Measurements from ENCODE around the gene MKLN1. TPM values are rescaled to one million over a fixed set of nuclear protein-coding genes. Genes with fewer than 3 reads are reported as not detected.

The MKLN1 gene
- total RNA-seq, 1 donor from 2014 or later = 55.1 TPM

DNA sequence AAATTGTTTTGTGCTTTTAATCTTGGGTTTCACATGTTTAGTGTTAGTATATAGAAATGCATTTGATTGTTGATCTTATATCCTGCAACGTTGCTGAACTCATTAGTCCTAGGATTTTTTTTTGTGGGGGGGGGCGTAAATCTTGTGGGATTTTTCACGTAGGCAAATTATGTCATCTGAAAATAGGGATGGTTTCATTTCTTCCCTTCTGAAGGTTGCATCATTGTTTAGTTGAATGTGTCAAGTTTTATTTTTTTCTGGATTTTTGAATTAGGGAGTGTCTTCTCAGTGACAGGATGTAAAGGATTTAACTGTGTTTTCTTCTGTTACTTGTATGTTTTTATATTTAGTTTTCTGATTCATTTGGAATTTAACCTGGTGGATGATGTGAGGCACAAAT lies 26.7 kb downstream of the MKLN1 start:
- DNase-seq (ENCODE audit: low spot score) = no peak

DNA sequence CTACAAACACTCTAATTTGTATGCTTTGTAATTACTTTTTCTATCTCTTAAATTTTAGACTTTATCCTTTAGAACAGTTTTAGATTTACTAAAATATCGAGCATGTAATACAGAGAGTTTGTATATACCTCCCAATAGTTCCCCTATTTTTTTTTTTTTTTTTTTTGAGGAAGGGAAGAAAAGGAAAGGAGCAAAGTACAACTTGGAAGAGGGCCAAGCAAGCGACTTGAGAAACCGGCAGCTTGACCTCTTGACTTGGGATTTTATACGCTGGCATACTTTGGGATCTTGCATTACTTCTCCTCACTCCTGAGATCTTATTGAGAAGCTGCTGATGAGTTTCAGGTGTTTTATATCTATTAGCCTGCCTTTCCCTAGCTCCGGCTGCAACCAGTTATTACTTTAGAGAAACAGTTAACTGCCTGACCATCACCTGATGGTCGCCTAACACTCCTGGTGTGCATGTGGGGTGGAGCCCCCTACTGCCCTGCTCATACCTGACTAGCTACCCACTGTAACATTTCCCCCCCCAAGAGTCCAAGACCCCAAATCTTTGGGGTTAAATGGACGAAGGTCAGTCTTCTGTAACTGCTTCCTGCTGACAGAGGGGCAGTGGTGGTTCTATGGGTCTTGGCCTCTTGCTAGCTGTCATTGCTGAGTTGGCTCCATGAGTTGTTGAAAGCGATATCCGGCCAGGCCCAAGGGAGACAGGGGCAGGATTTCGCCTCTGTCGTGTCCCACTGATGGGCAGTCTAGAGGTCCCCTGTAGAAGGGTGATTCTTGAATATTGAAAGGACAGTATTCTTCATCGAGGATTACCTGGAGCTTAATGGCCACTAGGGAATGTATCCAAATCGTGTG lies 28.5 kb downstream of the MKLN1 start:
- no peak for DNase-seq (ENCODE audit: low spot score)

DNA sequence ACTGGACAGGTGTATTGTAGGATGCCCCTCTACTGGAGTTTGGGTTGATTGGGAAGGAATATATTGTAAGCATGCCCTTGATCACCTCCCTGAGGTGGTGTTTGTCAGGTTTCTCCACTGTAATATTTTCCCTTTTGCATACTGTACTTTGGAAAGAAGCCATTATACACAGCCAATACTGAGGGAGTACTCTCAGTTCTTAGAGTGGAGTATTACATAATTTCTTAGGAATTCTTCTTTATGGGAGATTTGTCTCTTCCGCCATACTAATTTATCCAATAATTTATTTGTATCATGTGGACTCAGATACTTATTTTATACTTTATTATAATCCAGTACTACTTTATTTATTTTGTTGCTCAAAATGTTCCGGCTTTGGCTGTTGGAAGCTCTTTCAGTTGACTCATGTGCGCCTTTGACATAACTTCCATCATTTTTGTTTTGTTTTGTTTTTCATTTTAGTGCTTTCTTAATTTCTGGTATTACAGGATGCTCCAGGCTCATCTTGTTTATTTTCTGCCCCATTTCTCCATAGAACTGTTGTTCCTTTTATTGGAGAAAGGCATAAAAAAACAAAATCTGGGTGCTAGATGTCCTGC lies 29.7 kb downstream of the MKLN1 start:
- no peak for DNase-seq (ENCODE audit: low spot score)

DNA sequence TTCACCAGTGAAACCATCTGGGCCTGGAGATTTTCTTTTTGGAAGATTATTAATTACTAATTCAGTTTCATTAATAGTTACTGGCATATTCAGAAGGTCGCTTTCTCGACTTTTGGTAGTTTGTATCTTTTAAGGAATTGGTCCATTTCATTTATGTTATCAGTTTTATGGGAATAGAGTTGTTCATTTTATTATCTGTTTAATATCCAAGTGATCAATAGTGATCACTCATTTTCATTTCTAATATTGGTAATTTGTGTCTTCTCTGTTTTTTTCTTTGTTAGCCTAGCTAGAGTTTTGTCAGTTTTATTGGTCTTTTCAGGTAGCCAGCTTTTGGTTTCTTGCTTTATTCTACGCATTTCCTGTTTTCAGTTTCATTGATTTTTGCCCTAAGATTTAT lies 31.0 kb downstream of the MKLN1 start:
- no peak for DNase-seq (ENCODE audit: low spot score)

DNA sequence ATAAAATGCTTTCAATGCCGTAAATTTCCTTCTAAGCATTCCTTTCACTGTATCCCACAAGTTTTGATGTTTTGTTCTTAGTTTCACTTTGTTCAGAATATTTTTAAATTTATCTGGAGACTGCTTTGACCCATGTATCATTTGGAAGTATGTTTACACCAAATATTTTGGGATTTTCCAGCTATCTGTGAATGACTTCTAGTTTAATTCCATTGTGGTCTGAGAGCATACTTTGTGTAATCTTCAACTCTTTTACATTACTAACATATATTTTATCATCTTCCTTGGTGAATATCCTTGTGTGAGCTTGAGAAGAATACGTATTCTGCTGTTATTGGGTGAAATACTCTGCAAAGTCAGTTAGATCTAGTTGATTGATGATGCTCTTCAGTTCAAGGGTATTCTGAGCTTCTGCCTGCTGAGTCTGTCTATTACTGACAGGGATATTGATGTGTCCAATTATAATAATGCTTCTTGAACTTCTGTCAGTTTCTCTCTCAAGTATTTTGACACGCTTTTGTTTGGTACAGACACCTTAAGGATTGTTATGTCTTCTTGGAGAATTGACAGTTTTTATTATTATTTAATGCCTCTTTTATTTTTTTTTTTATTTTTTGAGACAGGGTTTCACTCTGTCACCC lies 31.6 kb downstream of the MKLN1 start:
- no peak for DNase-seq (ENCODE audit: low spot score)

DNA sequence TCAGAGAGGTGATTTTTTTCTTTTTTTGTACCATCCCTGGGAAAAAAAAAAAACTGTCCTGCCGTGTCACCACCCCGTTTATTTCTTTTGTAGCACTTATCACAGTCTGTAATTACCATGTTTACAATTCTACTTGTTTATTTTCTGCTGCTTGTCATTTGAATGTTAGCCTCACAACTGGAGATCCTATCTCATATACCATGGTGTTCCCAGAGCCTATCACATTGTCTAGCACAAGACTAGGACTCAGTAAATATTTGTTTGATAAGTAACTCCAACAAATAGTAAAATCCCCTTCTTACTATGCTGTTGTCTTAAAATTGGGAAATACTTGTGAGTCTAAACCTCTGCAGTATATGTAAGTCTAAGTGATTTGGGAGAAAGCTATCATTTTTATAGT lies 36.0 kb downstream of the MKLN1 start:
- no peak for DNase-seq (ENCODE audit: low spot score)

DNA sequence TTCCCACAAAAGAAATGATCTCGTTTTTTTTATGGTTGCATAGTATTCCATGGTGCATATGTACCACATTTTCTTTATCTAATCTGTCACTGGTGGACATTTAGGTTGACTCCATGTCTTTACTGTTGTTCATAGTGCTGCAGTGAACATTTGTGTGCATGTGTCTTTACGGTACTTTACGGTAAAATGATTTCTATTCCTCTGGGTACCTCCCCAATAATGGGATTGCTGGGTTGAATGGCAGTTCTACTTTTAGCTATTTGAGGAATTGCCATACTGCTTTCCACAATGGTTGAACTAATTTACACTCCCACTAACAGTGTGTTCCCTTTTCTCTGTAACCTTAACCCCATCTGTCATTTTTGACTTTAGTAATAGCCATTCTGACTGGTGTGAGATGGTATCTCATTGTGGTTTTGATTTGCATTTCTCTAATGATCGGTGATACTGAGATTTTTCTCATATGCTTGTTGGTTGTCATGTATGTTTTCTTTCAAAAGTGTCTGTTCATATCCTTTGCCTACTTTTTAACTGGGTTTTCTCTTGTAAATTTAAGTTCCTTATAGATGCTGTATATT lies 37.2 kb downstream of the MKLN1 start:
- DNase-seq (ENCODE audit: low spot score) = no peak

DNA sequence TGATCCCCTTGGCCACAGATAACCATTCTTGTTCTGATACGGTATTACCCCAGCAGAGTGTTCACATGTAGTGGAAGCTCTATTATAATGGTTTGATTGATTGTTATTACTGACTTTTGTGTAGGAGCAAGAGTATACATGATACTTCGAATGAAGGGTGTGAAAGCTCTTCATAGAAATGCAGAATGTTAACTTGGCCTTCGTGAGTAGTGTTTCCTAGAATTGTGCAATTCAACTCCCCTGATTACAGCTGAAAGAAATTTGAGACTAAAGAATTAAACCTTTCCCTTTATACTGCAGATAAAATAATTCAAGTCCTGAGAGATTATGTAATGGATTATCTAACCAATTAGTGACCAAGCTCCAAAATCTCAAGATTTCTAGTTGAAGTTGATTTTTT lies 38.2 kb downstream of the MKLN1 start:
- no peak for DNase-seq (ENCODE audit: low spot score)

DNA sequence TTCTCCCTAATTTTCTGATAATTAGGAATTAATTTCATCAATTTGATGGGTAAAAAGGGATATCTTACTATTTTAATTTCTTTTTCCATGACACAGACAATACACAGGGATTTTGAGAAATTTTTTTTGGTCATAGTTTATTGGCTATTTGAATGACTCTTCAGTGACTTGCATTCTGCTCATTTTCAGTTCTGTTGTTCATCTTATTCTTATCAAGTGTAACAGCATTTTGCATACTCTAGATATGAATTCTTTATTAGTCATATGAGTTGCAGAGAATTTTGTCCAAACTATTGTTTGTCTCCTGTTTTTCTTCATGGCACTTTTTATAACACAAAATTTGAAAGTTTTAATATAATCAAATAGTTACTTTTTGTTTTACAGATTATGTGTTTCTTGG lies 41.7 kb downstream of the MKLN1 start:
- DNase-seq (ENCODE audit: low spot score) = no peak

DNA sequence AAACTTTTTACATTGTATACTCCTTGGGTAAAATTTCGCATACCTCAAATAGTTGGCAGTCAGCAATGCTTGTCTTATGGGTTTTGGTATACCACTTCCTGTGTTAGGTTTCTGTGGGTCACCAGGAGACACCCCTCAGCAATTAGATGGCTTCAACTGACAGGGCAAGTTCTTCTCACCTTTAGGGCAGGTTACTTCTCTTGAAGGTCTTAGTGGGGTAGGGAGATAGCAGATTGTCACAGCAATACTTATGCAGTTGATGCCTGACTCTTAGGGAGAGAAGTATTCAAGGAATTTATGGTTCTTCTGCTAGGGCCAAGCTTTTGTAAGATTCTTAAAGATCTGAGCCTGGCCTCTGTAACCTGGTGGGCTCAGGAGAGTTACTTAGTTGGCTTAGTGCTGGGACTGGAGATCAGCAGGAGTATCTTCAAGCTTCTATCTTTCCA lies 42.9 kb downstream of the MKLN1 start:
- DNase-seq (ENCODE audit: low spot score) = no peak

DNA sequence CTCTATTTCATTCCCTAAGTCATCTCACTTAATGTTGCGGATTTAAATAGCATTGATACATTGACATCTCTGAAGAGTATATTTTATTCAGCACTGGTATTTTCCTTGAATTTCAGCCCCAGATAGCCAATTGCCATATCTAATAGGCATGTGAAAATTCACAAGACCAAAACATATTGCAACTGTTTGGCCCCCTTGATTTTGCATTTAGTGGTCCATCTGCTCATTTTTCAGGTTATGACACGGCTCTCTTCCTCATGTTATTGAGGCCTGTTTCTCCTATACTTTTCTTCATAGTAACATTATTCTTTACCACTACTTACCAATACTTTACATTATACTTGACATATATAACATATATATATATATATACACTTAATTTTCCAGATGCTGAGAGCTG lies 43.7 kb downstream of the MKLN1 start:
- DNase-seq (ENCODE audit: low spot score) = no peak

DNA sequence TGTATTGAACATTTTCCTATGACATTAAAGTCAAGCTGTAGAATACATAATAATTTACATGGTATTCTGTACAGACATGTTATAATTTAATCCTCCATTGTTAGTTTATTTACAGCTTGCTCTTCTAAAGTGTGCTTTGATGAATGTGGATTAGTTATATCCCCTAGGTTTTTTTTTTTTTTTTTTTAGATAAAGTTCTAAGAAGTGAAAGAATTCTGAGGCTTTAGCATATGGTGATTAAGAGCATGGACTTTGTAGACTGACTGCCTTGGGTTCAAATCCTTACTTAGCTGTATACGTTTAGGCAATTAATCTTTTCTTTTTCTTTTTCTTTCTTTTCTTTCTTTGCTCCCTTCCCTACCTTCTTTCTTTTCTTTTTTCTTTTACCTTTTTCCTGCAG lies 44.9 kb downstream of the MKLN1 start:
- DNase-seq (ENCODE audit: low spot score) = no peak

DNA sequence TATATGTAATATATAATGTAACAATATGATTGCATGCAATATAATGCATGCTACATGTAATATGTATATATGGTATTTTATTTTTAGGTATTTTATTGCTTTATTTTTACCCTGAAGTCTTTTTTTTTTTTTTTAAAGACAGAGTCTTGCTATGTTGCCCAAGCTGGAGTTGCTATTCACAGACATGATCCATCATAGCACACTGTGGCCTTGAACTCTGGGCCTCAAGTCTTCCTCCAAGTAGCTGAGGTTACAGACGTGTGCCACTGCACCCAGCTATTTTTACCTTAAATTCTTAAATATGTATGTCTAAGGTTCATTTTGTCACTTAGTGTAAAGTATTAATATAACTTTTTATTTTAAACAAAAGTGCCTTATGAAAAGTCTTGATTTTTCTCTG lies 47.1 kb downstream of the MKLN1 start:
- DNase-seq (ENCODE audit: low spot score) = no peak

DNA sequence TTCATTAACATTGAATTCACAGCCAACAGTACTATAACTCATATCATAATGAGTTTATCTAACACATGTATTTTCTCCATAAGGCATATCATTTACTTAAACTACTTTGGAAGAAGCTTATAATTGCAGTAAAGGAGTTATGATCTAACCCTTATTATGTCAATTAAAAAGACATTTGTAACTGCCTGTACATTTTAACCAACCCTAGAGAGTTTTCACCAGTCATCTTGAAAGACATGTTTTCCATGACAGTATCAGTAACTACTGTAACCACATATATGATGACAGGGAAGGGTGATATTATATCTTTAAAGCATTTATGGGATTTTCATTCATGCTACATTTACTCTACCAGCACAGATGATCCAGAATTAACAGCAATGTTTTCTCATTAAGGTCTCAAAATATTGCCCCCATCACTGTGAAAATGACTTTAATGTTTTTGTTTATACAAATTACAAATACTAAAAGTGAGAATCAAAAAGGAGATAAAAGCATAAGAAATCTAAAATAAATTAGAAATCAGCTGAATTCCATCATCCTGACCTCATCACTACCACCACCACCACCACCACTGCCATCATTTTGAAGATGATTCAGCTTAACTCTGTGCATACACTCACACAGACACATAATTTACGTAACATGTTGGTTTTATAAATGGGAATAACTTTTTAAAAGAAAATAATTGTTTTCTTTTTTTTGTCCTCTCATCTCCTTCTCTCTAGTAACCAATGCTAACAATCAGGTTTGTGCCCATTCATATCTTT lies 53.6 kb downstream of the MKLN1 start:
- DNase-seq (ENCODE audit: low spot score) = no peak

DNA sequence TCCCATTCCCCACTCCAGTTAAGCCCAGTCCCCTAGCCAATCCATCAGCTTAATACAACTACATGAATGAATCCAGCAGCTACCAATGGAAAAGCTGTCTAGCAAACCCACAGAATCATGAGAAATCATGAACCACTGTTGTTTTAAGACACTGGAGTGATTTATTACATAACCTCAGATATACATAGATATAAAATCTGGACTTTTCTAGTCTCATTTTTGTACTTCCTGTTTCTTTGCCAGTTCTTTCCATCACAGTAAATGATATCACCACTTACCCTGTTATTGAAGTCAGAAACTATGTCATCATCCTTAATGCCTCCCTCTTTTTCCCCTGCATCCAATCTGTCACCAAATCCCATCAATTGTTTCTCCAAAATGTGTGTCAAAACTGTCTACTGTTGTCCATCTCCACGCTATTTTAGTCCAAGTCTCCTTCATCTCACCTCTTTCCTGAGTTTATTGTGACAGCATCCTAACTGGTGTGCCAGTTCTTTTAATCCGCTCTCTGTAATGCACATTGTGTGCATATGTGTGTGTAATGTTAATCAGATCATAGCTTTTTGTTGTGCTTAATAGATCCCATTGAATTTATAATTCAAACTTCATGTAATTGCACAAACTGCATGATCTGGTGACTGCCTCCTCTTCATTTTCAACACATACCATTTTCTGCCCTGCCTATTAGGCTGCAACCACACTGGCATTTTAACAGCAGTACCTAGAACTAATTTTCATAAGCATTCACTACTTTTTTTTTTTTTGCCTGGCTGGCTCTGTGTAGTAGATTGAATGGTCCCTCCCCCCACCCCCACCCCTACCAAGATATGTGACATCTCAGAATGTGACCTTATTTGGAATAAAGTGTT lies 56.0 kb downstream of the MKLN1 start:
- DNase-seq (ENCODE audit: low spot score) = no peak

DNA sequence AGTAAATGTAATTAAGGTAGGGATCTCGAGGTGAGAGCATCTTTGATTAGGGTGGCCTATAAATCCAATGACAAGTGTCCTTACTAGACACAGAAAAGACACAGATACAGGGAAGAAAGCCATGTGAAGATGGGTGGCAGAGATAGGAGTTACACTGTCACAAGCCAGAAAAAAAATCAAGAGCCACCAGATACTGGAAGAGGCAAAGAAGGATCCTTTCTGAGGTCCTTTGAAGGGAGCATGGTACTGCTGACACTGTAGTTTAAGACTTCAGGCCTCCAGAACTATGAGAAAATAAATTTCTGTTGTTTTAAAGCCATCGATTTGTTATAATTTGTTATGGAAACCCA lies 56.6 kb downstream of the MKLN1 start:
- DNase-seq (ENCODE audit: low spot score) = no peak

DNA sequence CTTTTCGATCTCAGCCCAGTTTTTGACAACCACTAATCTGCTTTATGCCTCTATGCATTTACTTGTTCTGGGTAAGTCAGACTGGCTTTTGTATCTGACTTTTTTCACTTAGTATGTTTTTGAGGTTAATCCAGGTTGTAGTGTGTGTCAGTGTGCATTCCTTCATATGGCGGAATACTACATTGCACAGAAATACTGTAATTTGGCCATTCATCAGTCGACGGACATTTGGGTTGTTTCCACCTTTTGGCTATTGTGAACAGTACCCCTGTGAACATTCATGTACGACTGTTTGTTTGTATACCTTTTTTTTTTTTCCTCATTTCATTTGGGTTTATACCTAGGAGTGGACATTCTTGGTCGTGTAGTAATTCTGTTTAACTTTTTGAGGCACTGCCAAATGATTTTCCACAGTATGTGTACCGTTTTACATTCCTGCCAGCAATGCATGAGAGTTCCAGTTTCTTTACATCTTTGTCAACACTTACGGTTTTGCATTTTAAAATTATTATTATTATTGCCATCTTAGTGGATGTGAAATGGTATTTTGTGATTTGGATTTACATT lies 57.4 kb downstream of the MKLN1 start:
- no peak for DNase-seq (ENCODE audit: low spot score)

DNA sequence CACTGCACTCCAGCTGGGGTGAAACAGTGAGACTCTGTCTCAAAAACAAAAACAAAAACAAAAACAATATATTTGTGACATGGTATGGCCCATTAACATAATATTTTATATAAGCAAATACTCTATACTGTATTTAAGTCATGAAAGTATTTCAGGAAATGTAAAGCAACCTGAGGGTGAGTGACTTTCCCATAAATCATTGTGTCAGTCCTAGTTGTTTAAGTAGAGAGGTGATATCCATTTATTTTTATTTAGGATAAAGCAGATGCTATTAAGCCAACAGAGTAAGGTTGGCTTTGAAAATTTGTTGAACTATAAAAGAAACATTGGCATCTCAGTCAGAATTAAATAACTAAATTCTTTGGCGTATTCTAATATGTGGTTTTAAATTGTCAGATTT lies 60.5 kb downstream of the MKLN1 start:
- no peak for DNase-seq (ENCODE audit: low spot score)

DNA sequence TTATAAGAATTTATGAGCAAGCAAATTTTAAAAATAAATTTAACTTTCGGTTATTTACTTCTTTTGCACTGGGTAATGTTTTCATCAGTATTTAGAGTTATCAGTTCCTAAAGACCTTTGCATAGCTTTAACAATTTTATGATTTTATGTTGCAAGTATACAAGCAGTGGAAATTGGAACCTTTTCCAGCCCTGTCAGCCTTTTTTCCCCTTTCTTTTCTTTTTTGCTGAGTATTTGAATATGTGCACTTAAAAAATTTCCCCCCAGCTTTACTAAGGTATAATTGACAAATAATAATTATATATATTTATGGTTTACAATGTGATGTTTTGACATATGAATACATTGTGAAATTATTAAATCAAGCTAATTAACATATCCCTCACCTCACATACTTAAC lies 62.6 kb downstream of the MKLN1 start:
- no peak for DNase-seq (ENCODE audit: low spot score)

DNA sequence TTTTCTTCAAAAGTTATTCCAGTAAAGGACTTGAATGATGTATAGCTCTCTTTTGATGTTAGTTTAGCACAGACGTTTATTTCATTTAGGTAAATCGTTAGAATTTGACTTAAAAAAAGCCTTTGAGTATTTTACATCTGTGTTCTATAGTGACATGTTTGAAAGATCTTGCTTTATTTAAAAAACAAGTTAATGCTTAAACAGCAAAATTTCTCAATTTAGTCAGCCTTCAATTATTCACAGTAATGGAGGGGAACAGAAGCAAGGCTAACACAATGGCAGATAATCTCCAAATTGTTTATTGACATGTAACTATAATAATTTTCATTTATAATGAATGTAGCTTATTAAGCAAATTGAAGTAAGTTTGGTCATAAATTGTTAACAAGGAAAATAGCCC lies 63.5 kb downstream of the MKLN1 start:
- DNase-seq (ENCODE audit: low spot score) = no peak

Measured in umbilical cord (tissue), 2 donors.